SH-SY5Y (cell line): ENCODE measurements around the gene NFATC4.

Experiments
- GATA2 ChIP-seq: IDR thresholded peaks from 2 replicates; pipeline ENCODE4 v1.6.1; 2011; ENCODE audit warnings: mild to moderate bottlenecking, low read depth, low read length
- GATA3 ChIP-seq: IDR thresholded peaks from 2 replicates; pipeline ENCODE4 v1.6.1; 2011; ENCODE audit warnings: low read depth, mild to moderate bottlenecking, low read length, moderate library complexity

DNA sequence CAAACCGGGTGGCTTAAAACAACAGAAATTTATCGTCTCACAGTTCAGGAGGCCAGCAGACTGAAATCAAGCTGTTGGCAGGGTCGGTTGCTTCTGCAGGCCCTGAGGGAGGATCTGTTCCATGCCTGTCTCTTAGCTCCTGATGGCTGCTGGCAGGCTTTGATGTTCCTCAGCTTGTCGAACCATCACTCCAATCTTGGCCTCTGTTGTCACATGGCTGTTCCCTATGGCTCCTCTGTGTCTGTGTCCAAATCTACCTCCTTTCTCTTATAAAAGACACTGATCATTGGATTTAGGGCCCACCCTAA, 14.0 kb downstream of the NFATC4 start:
- no peak for TF ChIP-seq GATA3
- TF ChIP-seq GATA2, result no peak
